ENCODE data around the gene TMEM52.

GRCh38 chr1:1962752-1963151, 43.7 kb upstream of the TMEM52 start:
- TF ChIP-seq GATA3 (IDR thresholded peaks at IDR 0.05; ENCODE audit: low read depth, low read length) (no peak), GATA2 (IDR thresholded peaks at IDR 0.05; ENCODE audit: low read depth, low read length) (no peak)

All from SH-SY5Y (cell line).